ENCODE measurements around the gene SCN1B. TPM values are rescaled to one million over a fixed set of nuclear protein-coding genes. Genes with fewer than 3 reads are reported as not detected.

SCN1B gene
- total and polyA plus RNA-seq, 2 of the 13 experiments (the other 11 are each of a cell fraction or from before 2014, with no cell fraction given), result 2.7 to 20.1 TPM

DNA sequence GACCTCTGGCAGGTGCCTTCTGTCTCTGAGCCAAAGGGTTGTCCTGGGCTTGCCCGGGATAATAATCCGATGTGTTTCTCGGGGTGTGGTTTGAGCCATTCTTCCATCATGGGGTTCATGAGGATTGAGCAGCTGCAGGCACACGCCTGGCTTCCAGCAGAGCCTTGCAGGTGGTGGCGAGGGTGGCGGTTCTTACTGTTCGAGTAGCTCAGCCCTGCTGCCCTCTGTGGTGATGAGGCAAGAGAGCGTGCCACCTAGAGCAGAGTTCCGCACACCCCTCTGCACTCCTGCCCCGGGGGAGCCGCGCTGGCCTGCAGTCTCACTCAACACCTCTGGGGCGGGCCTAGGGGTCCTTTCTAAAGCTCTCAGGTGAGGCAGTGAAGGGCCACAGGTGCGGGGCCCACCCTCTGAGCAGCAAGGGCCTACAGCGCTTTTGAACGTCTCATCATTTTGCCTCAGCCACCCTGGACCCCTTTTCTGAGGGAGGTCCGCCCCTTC, 3.8 kb downstream of the SCN1B start:
- ATAC-seq, result no peak
- 95% methylated on average over 11 of the region's 17 CpGs for WGBS (ENCODE audit: low lambda C conversion rate)
- TF ChIP-seq KDM5B (CRISPR knock-in tag; IDR thresholded peaks at IDR 0.05; ENCODE audit: borderline replicate concordance) (no peak), ZNF564 (CRISPR knock-in tag; IDR thresholded peaks at IDR 0.05) (no peak), MIER2 (CRISPR knock-in tag; IDR thresholded peaks at IDR 0.05) (no peak), HNF4A (CRISPR knock-in tag; IDR thresholded peaks at IDR 0.05) (no peak), GFI1 (CRISPR knock-in tag; IDR thresholded peaks at IDR 0.05; ENCODE audit: borderline replicate concordance) (no peak), ZFP36 (IDR thresholded peaks at IDR 0.05; ENCODE audit: borderline replicate concordance, low read depth, low read length, partially characterized antibody) (no peak), RAD51 (IDR thresholded peaks at IDR 0.05; ENCODE audit: borderline replicate concordance) (no peak), ZNF407 (CRISPR knock-in tag; IDR thresholded peaks at IDR 0.05; ENCODE audit: not compliant biosample characterization) (no peak), FOXK1 (CRISPR knock-in tag; IDR thresholded peaks at IDR 0.05; ENCODE audit: borderline replicate concordance, low read depth) (no peak), TAF1 (CRISPR knock-in tag; IDR thresholded peaks at IDR 0.05) (no peak), MXD3 (CRISPR knock-in tag; IDR thresholded peaks at IDR 0.05) (no peak)
- TF ChIP-seq, protein P1, sequence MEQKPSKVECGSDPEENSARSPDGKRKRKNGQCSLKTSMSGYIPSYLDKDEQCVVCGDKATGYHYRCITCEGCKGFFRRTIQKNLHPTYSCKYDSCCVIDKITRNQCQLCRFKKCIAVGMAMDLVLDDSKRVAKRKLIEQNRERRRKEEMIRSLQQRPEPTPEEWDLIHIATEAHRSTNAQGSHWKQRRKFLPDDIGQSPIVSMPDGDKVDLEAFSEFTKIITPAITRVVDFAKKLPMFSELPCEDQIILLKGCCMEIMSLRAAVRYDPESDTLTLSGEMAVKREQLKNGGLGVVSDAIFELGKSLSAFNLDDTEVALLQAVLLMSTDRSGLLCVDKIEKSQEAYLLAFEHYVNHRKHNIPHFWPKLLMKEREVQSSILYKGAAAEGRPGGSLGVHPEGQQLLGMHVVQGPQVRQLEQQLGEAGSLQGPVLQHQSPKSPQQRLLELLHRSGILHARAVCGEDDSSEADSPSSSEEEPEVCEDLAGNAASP (CRISPR knock-in tag; IDR thresholded peaks at IDR 0.05; ENCODE audit: borderline replicate concordance), result no peak
- TF ChIP-seq, protein P2, sequence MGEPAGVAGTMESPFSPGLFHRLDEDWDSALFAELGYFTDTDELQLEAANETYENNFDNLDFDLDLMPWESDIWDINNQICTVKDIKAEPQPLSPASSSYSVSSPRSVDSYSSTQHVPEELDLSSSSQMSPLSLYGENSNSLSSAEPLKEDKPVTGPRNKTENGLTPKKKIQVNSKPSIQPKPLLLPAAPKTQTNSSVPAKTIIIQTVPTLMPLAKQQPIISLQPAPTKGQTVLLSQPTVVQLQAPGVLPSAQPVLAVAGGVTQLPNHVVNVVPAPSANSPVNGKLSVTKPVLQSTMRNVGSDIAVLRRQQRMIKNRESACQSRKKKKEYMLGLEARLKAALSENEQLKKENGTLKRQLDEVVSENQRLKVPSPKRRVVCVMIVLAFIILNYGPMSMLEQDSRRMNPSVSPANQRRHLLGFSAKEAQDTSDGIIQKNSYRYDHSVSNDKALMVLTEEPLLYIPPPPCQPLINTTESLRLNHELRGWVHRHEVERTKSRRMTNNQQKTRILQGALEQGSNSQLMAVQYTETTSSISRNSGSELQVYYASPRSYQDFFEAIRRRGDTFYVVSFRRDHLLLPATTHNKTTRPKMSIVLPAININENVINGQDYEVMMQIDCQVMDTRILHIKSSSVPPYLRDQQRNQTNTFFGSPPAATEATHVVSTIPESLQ (CRISPR knock-in tag; conservative IDR thresholded peaks at IDR 0.05), result no peak

More for the DNA sequence above, 3.8 kb downstream of the SCN1B start:
- FAIRE-seq, result no peak
- Histone ChIP-seq H2AFZ (ENCODE audit: low read length) (no peak overlapping the region), H3K36me3 (replicated peaks in 1 of 2; ENCODE audit: control insufficient read depth in 1 of 2, insufficient read depth in 2 of 2, low read length in 2 of 2) (peaks cover 1 to 15% of the 10 kb centered on the region in 2 experiments; a peak in 1 of 5 replicates), H3K9me3 (ENCODE audit: low read length) (no peaks in the 10 kb centered on the region), H4K20me1 (ENCODE audit: insufficient read depth, low read length) (no peaks in the 10 kb centered on the region), H3K9ac (ENCODE audit: insufficient read depth, low read depth, low read length) (no peak overlapping the region), H3K4me3 (replicated peaks in 1 of 3; ENCODE audit: insufficient read depth in 1 of 3, low read depth in 2 of 3, low read length in 3 of 3) (no peak overlapping the region), H3K27ac (ENCODE audit: extremely low read length, insufficient read depth, low read length) (no peak overlapping the region), H3K4me1 (ENCODE audit: insufficient read depth, low read length) (peaks cover 38% of the 10 kb centered on the region), H3K79me2 (ENCODE audit: insufficient read depth, low read length) (no peaks in the 10 kb centered on the region), H3K4me2 (ENCODE audit: low read depth, low read length) (no peak overlapping the region), H3K27me3 (ENCODE audit: control insufficient read depth in 1 of 2, insufficient read depth in 2 of 2, low read length in 2 of 2) (peaks cover 0 to 4% of the 10 kb centered on the region in 2 experiments; a peak in 1 of 5 replicates)
- BruUV-seq (replicated peaks), result no TSS peak
- CTCF ChIA-PET (ENCODE audit: low intra/inter-chr PET ratio, low total read pairs), result no interaction called here
- in situ Hi-C loops (cut with HindIII; ENCODE audit: extremely low pct_ligation_motif_present, low pct_unique_long_range_greater_than_20kb) (no loop called here), intact Hi-C loops (cut with micrococcal nuclease; ENCODE audit: unreplicated experiment) (no loop called here)
- no peak for DNase-seq (ENCODE audit: low spot score)
- POLR2A ChIA-PET, result interaction anchor here (1.0 to 1.1 kb wide), 2 partner anchors 10 to 28 kb away, joined by 3 read pairs; no protein-coding TSS in a partner anchor
